ENCODE results near the gene TDRKH.
A peak's percentile ranks its signal among the peaks of the same experiment; 100 is the strongest.

TDRKH gene

GRCh38 chr1:151739590-151740355 lies 50.5 kb downstream of the TDRKH start:
- H3K27ac ChIP-seq: peak overlapping the region; percentile 90
- TF ChIP-seq ZFX (IDR thresholded peaks at IDR 0.05): no peak
- TF ChIP-seq, protein P1, sequence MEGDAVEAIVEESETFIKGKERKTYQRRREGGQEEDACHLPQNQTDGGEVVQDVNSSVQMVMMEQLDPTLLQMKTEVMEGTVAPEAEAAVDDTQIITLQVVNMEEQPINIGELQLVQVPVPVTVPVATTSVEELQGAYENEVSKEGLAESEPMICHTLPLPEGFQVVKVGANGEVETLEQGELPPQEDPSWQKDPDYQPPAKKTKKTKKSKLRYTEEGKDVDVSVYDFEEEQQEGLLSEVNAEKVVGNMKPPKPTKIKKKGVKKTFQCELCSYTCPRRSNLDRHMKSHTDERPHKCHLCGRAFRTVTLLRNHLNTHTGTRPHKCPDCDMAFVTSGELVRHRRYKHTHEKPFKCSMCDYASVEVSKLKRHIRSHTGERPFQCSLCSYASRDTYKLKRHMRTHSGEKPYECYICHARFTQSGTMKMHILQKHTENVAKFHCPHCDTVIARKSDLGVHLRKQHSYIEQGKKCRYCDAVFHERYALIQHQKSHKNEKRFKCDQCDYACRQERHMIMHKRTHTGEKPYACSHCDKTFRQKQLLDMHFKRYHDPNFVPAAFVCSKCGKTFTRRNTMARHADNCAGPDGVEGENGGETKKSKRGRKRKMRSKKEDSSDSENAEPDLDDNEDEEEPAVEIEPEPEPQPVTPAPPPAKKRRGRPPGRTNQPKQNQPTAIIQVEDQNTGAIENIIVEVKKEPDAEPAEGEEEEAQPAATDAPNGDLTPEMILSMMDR (conservative IDR thresholded peaks at IDR 0.05): no peak; the same call in 1 of the 2 replicates

GRCh38 chr1:151737479-151737878 lies 52.8 kb downstream of the TDRKH start:
- no peak overlapping the region for H3K27ac ChIP-seq
- TF ChIP-seq, protein P1 (conservative IDR thresholded peaks at IDR 0.05): no peak
- TF ChIP-seq ZFX (IDR thresholded peaks at IDR 0.05): no peak

GRCh38 chr1:151737026-151737425 lies 53.3 kb downstream of the TDRKH start:
- H3K27ac ChIP-seq: no peak overlapping the region
- TF ChIP-seq, protein P1 (conservative IDR thresholded peaks at IDR 0.05): no peak
- no peak for TF ChIP-seq ZFX (IDR thresholded peaks at IDR 0.05)

DNA sequence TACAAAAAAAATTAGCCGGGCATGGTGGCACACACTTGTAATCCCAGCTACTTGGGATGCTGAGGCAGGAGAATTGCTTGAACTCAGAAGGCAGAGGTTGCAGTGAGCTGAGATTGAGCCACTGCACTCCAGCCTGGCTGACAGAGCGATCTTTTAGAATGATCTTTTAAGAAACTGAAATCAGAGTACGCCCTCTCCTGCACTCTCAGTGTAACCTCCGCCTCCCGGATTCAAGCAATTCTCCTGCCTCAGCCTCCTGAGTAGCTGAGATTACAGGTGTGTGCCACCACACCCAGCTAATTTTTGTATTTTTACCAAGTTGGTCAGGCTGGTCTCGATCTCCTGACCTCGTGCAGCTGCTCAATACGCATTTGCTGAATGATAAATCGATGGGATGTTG lies 56.3 kb downstream of the TDRKH start:
- H3K27ac ChIP-seq: peak overlapping the region; percentile 81

DNA sequence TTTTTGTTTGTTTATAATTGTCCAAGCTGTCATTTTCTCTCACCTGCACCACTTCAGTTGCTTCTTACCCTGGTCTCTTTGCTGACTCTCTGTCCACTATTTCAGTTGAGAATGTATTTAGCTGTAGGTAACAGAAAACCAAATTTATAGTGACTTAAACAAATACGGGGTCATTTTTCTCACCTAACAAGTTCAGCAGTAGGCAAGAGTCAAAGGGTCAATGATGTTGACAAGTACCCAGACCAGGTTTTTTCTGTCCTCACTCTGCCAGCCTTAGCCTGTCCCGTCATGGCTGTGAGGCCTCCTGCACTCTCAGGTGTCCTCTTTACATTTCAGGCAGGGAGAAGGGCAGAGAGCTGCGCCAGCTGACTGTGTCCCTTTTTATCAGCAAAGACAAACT lies 57.2 kb downstream of the TDRKH start:
- TF ChIP-seq, protein P1 (conservative IDR thresholded peaks at IDR 0.05): no peak
- TF ChIP-seq ZFX (IDR thresholded peaks at IDR 0.05): no peak

DNA sequence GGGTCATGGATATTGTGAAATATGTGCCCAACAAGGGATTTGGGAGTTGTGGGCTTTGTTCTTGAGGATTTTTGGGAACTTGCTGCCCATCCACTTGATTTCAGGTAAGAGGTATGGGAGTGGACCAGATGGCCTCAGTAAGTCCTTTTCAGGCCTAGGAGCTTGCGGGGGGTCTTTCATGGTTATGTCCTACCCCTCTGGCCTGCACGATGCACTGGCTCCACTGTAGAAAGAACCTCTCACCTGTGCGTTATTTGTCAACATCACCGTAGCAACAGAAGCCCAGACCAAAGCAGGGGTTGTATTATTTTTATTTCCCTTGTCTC lies 60.4 kb downstream of the TDRKH start:
- no peak overlapping the region for H3K27ac ChIP-seq
- TF ChIP-seq ZFX (IDR thresholded peaks at IDR 0.05): no peak
- TF ChIP-seq, protein P1 (conservative IDR thresholded peaks at IDR 0.05): no peak

More for the DNA sequence above, 57.2 kb downstream of the TDRKH start:
- peak overlapping the region; percentile 81 for H3K27ac ChIP-seq

GRCh38 chr1:151729157-151729965 lies 60.9 kb downstream of the TDRKH start:
- H3K27ac ChIP-seq: no peak overlapping the region
- TF ChIP-seq, protein P1 (conservative IDR thresholded peaks at IDR 0.05): no peak
- no peak for TF ChIP-seq ZFX (IDR thresholded peaks at IDR 0.05)
